Omental fat pad (tissue), 4 donors: ENCODE data around the gene VPS18. TPM values are rescaled to one million over a fixed set of nuclear protein-coding genes. Genes with fewer than 3 reads are reported as not detected.
A peak's percentile ranks its signal among the peaks of the same experiment; 100 is the strongest.
"Not testable (repeated sequence)": the region's sequence is repeated elsewhere in the genome, so short reads cannot be mapped to it uniquely, and the experiment has no call there.

ENCODE experiments used
- ATAC-seq: fragments of 150-250 bp; one replicate; pipeline ENCODE4 v1.9.1; 2016; ENCODE audit warnings: mild to moderate bottlenecking, moderate library complexity; ENCODE audit not compliant: low FRiP score
- DNase-seq: peaks from one replicate; pipeline ENCODE4 v3.0.0-alpha.2; 2019; ENCODE audit warnings: low spot score
- total RNA-seq, 4 donors: library from RNA; depleted of rRNA; stranded (reverse); fragments of >200 nt; gene quantifications; one replicate each; pipeline ENCODE4 v1.1.0, GENCODE V29; 2016
- TF ChIP-seq, protein P1 (sequence below), 3 donors: fragments of 450-650 bp; IDR thresholded peaks; one replicate each; pipeline ENCODE4 v1.5.1; 2016 to 2017; ENCODE audit warnings: antibody characterized with exemption in 3 of 3, mild to moderate bottlenecking in 3 of 3, moderate library complexity in 2 of 3

The VPS18 gene
- total RNA-seq, 4 donors from 2014 or later = 25.2 to 32.9 (median 28.9) TPM

DNA sequence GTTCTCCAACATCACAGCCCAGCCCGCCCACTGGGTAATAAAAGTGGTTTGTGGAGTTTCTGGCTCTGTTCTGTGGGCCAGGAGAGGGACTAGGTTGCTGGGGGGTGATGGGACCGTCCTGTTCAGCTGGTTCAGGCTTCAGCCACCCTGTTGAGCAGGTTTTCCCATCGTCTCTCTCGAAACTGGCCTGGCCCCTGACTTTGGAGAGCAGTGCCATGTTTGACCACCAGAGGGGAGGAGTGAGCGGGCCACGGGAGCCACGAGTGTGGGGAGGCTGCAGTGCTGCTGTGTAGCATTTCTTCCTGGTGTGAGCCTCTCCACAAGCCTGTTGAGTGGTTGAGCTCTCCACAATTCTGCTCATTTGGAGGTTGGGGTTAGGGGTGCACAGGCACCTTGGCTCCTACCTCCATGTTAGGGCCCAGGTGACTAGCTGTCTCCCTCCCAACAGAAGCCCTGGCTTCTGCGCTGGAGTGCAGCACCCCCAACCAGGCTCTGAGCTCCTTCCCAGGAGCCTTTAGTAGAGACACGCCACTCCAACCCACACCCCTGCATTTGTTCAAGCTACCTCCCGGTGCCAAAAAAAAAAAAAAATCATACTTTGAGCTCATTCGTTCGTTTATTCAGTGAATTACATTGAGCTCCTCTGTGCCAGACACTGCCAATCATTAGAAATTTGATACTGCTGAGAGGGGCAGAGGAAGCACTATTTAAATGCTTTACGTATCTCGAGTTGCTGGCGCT lies 36.5 kb upstream of the VPS18 start:
- TF ChIP-seq, protein P1, sequence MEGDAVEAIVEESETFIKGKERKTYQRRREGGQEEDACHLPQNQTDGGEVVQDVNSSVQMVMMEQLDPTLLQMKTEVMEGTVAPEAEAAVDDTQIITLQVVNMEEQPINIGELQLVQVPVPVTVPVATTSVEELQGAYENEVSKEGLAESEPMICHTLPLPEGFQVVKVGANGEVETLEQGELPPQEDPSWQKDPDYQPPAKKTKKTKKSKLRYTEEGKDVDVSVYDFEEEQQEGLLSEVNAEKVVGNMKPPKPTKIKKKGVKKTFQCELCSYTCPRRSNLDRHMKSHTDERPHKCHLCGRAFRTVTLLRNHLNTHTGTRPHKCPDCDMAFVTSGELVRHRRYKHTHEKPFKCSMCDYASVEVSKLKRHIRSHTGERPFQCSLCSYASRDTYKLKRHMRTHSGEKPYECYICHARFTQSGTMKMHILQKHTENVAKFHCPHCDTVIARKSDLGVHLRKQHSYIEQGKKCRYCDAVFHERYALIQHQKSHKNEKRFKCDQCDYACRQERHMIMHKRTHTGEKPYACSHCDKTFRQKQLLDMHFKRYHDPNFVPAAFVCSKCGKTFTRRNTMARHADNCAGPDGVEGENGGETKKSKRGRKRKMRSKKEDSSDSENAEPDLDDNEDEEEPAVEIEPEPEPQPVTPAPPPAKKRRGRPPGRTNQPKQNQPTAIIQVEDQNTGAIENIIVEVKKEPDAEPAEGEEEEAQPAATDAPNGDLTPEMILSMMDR (IDR thresholded peaks at IDR 0.05) = peak in 2 of 3 donors; percentile 59 to 71
- ATAC-seq (peak; percentile 79), DNase-seq (peak; percentile 68)

DNA sequence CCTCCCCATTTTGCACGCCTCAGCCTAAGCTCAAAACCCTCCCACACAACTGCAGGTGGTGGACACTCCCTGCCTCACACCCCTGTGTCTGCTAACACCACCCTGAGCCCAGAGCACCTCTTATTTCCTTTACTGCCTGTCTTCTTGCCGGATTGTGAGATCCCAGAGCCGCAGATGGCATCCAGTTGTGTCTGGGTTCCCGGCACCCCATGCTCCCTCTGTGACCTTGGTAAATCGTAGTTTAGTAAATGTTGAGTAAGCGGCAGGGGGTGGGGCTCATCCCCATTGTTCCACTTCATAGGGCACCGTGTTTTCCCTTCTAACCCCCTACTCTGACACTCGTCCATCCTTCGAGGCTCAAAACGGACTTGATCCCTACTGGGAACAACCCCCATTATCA lies 35.5 kb upstream of the VPS18 start:
- TF ChIP-seq, protein P1 (IDR thresholded peaks at IDR 0.05) = no peak
- ATAC-seq = peak; percentile 30
- DNase-seq = no peak

DNA sequence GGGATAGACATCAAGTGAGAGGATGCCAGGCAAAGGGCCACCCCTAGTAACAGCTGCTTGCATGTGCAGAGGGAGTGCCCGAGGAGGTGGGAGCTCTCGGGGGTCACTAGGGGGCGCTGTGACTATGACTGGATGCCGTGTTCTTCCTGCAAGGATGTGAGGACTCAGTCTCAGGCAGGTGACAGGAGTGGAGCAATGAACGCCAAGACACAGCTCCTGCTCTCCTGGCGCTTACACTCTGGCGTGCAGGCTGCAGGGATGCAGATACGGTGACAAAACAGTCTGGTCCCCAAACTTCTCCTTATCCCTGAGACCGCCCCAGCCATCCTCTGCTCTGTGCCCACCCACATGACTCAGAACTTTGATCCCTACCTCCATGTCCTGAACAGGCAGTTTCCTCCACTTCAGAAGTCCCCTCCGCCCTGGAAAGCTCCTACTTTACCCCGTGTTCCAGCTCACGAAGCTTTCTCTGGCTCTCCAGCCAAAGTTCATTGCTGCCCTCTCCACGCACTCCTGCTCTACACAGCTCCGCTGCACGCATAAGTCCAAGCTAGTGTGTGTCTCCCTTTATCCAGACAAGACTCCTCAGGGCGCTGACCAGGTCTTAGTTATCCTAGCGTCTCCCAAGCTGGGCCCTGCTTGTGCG lies 34.9 kb upstream of the VPS18 start:
- ATAC-seq (no peak), DNase-seq (peak; percentile 70)
- TF ChIP-seq, protein P1 (IDR thresholded peaks at IDR 0.05) = no peak

DNA sequence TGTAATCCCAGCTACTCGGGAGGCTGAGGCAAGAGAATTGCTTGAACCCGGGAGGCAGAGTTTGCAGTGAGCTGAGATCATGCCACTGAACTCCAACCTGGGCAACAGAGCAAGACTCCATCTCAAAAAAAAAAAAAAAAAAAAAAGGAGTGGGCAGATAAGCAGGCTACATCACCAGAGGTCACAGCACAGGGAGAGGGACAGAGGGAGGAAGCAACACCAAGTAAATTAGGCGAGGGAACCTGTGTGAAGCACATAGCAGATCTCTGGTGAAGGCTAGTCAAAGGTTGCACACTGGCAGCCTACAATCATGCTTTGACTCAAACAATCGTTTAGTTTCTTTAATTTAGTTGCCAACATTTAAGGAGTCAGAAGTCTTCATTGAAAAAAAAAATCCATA lies 33.1 kb upstream of the VPS18 start:
- not testable (repeated sequence) for DNase-seq, ATAC-seq

GRCh38 chr15:40863660-40864270 lies 30.5 kb upstream of the VPS18 start:
- ATAC-seq = no peak
- TF ChIP-seq, protein P1 (IDR thresholded peaks at IDR 0.05) = no peak
- no peak for DNase-seq

- no peak for ATAC-seq
- no peak for DNase-seq
- TF ChIP-seq, protein P1 (IDR thresholded peaks at IDR 0.05) = no peak
Measured at GRCh38 chr15:40867199-40867598, 27.1 kb upstream of the VPS18 start.

GRCh38 chr15:40869686-40870085 lies 24.6 kb upstream of the VPS18 start:
- TF ChIP-seq, protein P1 (IDR thresholded peaks at IDR 0.05) = no peak
- DNase-seq (no peak), ATAC-seq (no peak)
